HEK293 (cell line): Measurements from ENCODE around the gene C1orf210.

ENCODE experiments used
- CTCF ChIA-PET: fragments of 350-600 bp; formaldehyde crosslinking; extraction: SDS; loops from one replicate; lab custom pipeline; 2021; ENCODE audit warnings: antibody characterized with exemption; lab: Yijun Ruan, JAX
- POLR2A ChIA-PET: fragments of 300-600 bp; formaldehyde crosslinking; extraction: SDS; loops from one replicate; lab custom pipeline; 2020; ENCODE audit warnings: antibody characterized with exemption, inconsistent platforms; lab: Yijun Ruan, JAX
- H3K27ac ChIP-seq: fragments of 200-500 bp; sonication (Bioruptor generic); 2 replicates; pipeline ENCODE4 v1.5.1; 2014; ENCODE audit warnings: low read depth, low read length, control low read depth, inconsistent platforms; ENCODE audit errors: extremely low read depth
- H3K36me3 ChIP-seq, 2 experiments: fragments of 200-500 bp in 1 of 2; sonication (Bioruptor generic) in 1 of 2; 1 replicate in 1 of 2; 2 replicates in 1 of 2; pipeline ENCODE4 v1.5.1; 2014 to 2017; ENCODE audit warnings: inconsistent platforms in 2 of 2, low read length in 2 of 2; ENCODE audit not compliant: control insufficient read depth in 2 of 2, insufficient read depth in 1 of 2
- H3K4me1 ChIP-seq: fragments of 200-500 bp; sonication (Bioruptor generic); 2 replicates; pipeline ENCODE4 v1.5.1; 2014; ENCODE audit warnings: mild to moderate bottlenecking, low read length, inconsistent platforms; ENCODE audit not compliant: control insufficient read depth, insufficient read depth
- H3K4me3 ChIP-seq: 2 replicates; pipeline ENCODE4 v1.5.1; 2011; ENCODE audit warnings: low read depth, mild to moderate bottlenecking, control low read depth, low read length, moderate library complexity
- H3K9me3 ChIP-seq: fragments of 200-500 bp; sonication (Bioruptor generic); 2 replicates; pipeline ENCODE4 v1.5.1; 2014; ENCODE audit warnings: low read depth, low read length, inconsistent platforms; ENCODE audit not compliant: control insufficient read depth, insufficient read depth
- MYNN ChIP-seq: fragments of 450-650 bp; formaldehyde crosslinking; IDR thresholded peaks from 2 replicates; pipeline ENCODE4 v1.5.1; 2016; ENCODE audit warnings: missing biosample characterization, missing genetic modification characterization, borderline replicate concordance
- PBX3 ChIP-seq: sonication (generic); formaldehyde crosslinking; IDR thresholded peaks from 2 replicates; pipeline ENCODE4 v1.8.1; 2022; ENCODE audit warnings: mild to moderate bottlenecking, moderate library complexity, missing genetic modification reagents
- PRDM2 ChIP-seq: fragments of 450-650 bp; formaldehyde crosslinking; IDR thresholded peaks from 2 replicates; pipeline ENCODE4 v1.5.1; 2016; ENCODE audit warnings: missing biosample characterization, missing genetic modification characterization, borderline replicate concordance
- SALL2 ChIP-seq: fragments of 450-650 bp; formaldehyde crosslinking; IDR thresholded peaks from 2 replicates; pipeline ENCODE4 v1.5.0; 2017; ENCODE audit warnings: missing biosample characterization, mild to moderate bottlenecking, missing genetic modification characterization, borderline replicate concordance
- TRIM28 ChIP-seq: IDR thresholded peaks from 2 replicates; pipeline ENCODE4 v1.6.1; 2011; ENCODE audit warnings: low read length, control low read depth, borderline replicate concordance
- ZNF133 ChIP-seq: fragments of 450-650 bp; formaldehyde crosslinking; IDR thresholded peaks from 2 replicates; pipeline ENCODE4 v1.5.1; 2016; ENCODE audit warnings: missing biosample characterization, missing genetic modification characterization
- ZNF18 ChIP-seq: fragments of 450-650 bp; formaldehyde crosslinking; IDR thresholded peaks from 2 replicates; pipeline ENCODE4 v1.5.1; 2016; ENCODE audit warnings: missing biosample characterization, missing genetic modification characterization
- ZNF292 ChIP-seq: fragments of 450-650 bp; formaldehyde crosslinking; IDR thresholded peaks from 2 replicates; pipeline ENCODE4 v1.5.1; 2016; ENCODE audit warnings: low read depth, missing biosample characterization, missing genetic modification characterization, borderline replicate concordance
- ZNF335 ChIP-seq: fragments of 450-650 bp; formaldehyde crosslinking; conservative IDR thresholded peaks from 2 replicates; pipeline ENCODE4 v1.5.1; 2016; ENCODE audit warnings: missing biosample characterization, missing genetic modification characterization
- ZNF341 ChIP-seq: fragments of 450-650 bp; formaldehyde crosslinking; IDR thresholded peaks from 2 replicates; pipeline ENCODE4; 2016; ENCODE audit warnings: low read depth, missing biosample characterization, missing genetic modification characterization
- ZNF416 ChIP-seq: fragments of 450-650 bp; formaldehyde crosslinking; IDR thresholded peaks from 2 replicates; pipeline ENCODE4 v1.5.1; 2016; ENCODE audit warnings: missing biosample characterization, missing genetic modification characterization
- ZNF529 ChIP-seq: fragments of 450-650 bp; formaldehyde crosslinking; IDR thresholded peaks from 2 replicates; pipeline ENCODE4 v1.5.1; 2017; ENCODE audit warnings: missing genetic modification characterization, missing biosample characterization; ENCODE audit not compliant: insufficient replicate concordance
- ZNF555 ChIP-seq: fragments of 450-650 bp; formaldehyde crosslinking; conservative IDR thresholded peaks from 2 replicates; pipeline ENCODE4 v1.5.1; 2017; ENCODE audit warnings: missing biosample characterization, mild to moderate bottlenecking, missing genetic modification characterization, inconsistent platforms
- ZNF629 ChIP-seq: fragments of 450-650 bp; formaldehyde crosslinking; IDR thresholded peaks from 2 replicates; pipeline ENCODE4 v1.5.1; 2017; ENCODE audit warnings: missing biosample characterization, missing genetic modification characterization
- ZNF707 ChIP-seq: fragments of 450-650 bp; formaldehyde crosslinking; IDR thresholded peaks from 2 replicates; pipeline ENCODE4 v1.5.1; 2016; ENCODE audit warnings: missing biosample characterization, missing genetic modification characterization
- ZSCAN16 ChIP-seq: fragments of 450-650 bp; formaldehyde crosslinking; IDR thresholded peaks from 2 replicates; pipeline ENCODE4 v1.5.1; 2016; ENCODE audit warnings: missing biosample characterization, missing genetic modification characterization
- ZSCAN23 ChIP-seq: fragments of 450-650 bp; formaldehyde crosslinking; IDR thresholded peaks from 2 replicates; pipeline ENCODE4 v1.5.1; 2016; ENCODE audit warnings: missing biosample characterization, missing genetic modification characterization
- TF ChIP-seq, protein P1 (sequence below): fragments of 450-650 bp; formaldehyde crosslinking; IDR thresholded peaks from 2 replicates; pipeline ENCODE4 v1.5.1; 2017; ENCODE audit warnings: missing biosample characterization, missing genetic modification characterization
- TF ChIP-seq, protein P2 (sequence below): fragments of 450-650 bp; formaldehyde crosslinking; IDR thresholded peaks from 2 replicates; pipeline ENCODE4 v1.5.1; 2016; ENCODE audit warnings: missing biosample characterization, missing genetic modification characterization, borderline replicate concordance

The C1orf210 gene

GRCh38 chr1:43239484-43239883 is 45.9 kb downstream of the C1orf210 start:
- no peak overlapping the region for H3K27ac ChIP-seq

GRCh38 chr1:43238991-43239469 is 46.4 kb downstream of the C1orf210 start:
- CTCF ChIA-PET = interaction anchor here (0.7 to 2.3 kb wide), 4 partner anchors 151 to 411 kb away, joined by 3 to 21 read pairs (median 4); partner anchors contain the start of gene KDM4A
- no peaks in the 10 kb centered on the region for H3K9me3 ChIP-seq
- no peaks in the 10 kb centered on the region for H3K4me1 ChIP-seq
- no peaks in the 10 kb centered on the region for H3K36me3 ChIP-seq
- H3K4me3 ChIP-seq = no peak overlapping the region
- no peak overlapping the region for H3K27ac ChIP-seq
- POLR2A ChIA-PET = interaction anchor here (0.5 to 0.6 kb wide), 2 partner anchors 53 to 119 kb away, joined by 3 to 5 read pairs; no protein-coding TSS in a partner anchor
- TF ChIP-seq PBX3 (no peak), MYNN (tag by site-specific recombination) (no peak), ZNF529 (tag by site-specific recombination) (no peak), TRIM28 (no peak), ZNF629 (tag by site-specific recombination) (no peak), ZNF133 (tag by site-specific recombination) (no peak), PRDM2 (tag by site-specific recombination) (no peak), ZNF18 (no peak), ZSCAN16 (tag by site-specific recombination) (no peak), ZNF341 (tag by site-specific recombination) (no peak), SALL2 (no peak), ZNF292 (tag by site-specific recombination) (no peak), ZNF555 (no peak), ZNF707 (tag by site-specific recombination) (no peak)

More at GRCh38 chr1:43239484-43239883, 45.9 kb downstream of the C1orf210 start:
- CTCF ChIA-PET = interaction anchor here (0.9 to 2.3 kb wide), 3 partner anchors 151 to 175 kb away, joined by 3 to 21 read pairs (median 4); no protein-coding TSS in a partner anchor
- TF ChIP-seq, protein P1, sequence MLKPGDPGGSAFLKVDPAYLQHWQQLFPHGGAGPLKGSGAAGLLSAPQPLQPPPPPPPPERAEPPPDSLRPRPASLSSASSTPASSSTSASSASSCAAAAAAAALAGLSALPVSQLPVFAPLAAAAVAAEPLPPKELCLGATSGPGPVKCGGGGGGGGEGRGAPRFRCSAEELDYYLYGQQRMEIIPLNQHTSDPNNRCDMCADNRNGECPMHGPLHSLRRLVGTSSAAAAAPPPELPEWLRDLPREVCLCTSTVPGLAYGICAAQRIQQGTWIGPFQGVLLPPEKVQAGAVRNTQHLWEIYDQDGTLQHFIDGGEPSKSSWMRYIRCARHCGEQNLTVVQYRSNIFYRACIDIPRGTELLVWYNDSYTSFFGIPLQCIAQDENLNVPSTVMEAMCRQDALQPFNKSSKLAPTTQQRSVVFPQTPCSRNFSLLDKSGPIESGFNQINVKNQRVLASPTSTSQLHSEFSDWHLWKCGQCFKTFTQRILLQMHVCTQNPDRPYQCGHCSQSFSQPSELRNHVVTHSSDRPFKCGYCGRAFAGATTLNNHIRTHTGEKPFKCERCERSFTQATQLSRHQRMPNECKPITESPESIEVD (tag by site-specific recombination) = no peak
- TF ChIP-seq, protein P2, sequence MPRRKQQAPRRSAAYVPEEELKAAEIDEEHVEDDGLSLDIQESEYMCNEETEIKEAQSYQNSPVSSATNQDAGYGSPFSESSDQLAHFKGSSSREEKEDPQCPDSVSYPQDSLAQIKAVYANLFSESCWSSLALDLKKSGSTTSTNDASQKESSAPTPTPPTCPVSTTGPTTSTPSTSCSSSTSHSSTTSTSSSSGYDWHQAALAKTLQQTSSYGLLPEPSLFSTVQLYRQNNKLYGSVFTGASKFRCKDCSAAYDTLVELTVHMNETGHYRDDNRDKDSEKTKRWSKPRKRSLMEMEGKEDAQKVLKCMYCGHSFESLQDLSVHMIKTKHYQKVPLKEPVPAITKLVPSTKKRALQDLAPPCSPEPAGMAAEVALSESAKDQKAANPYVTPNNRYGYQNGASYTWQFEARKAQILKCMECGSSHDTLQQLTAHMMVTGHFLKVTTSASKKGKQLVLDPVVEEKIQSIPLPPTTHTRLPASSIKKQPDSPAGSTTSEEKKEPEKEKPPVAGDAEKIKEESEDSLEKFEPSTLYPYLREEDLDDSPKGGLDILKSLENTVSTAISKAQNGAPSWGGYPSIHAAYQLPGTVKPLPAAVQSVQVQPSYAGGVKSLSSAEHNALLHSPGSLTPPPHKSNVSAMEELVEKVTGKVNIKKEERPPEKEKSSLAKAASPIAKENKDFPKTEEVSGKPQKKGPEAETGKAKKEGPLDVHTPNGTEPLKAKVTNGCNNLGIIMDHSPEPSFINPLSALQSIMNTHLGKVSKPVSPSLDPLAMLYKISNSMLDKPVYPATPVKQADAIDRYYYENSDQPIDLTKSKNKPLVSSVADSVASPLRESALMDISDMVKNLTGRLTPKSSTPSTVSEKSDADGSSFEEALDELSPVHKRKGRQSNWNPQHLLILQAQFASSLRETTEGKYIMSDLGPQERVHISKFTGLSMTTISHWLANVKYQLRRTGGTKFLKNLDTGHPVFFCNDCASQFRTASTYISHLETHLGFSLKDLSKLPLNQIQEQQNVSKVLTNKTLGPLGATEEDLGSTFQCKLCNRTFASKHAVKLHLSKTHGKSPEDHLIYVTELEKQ (tag by site-specific recombination) = no peak
- no peak for TF ChIP-seq ZSCAN23
- no peak for TF ChIP-seq ZNF335 (tag by site-specific recombination)
- TF ChIP-seq ZNF416 = no peak
- Histone ChIP-seq H3K36me3 (no peaks in the 10 kb centered on the region), H3K4me1 (no peaks in the 10 kb centered on the region), H3K9me3 (no peaks in the 10 kb centered on the region), H3K4me3 (no peak overlapping the region)
- POLR2A ChIA-PET = interaction anchor here (0.5 to 0.6 kb wide), 2 partner anchors 54 to 119 kb away, joined by 3 to 5 read pairs; no protein-coding TSS in a partner anchor
